WTC11 (cell line): ENCODE measurements around the gene ETS1. TPM values are rescaled to one million over a fixed set of nuclear protein-coding genes. Genes with fewer than 3 reads are reported as not detected.

ENCODE experiments used
- ATAC-seq: fragments of 200-7000 bp; cut with Tn5 transposase; 2 replicates; pipeline ENCODE4 v1.10.0; 2021; ENCODE audit warnings: mild to moderate bottlenecking, moderate library complexity
- CTCF ChIA-PET: fragments of 300-600 bp; sonication (Branson Sonifier 250); formaldehyde crosslinking; loops from one replicate; lab custom pipeline; 2021; ENCODE audit warnings: antibody characterized with exemption; lab: Charles Lee
- POLR2A ChIA-PET: fragments of 350-600 bp; sonication (Branson Sonifier 250); formaldehyde crosslinking; loops from one replicate; lab custom pipeline; 2021; ENCODE audit warnings: antibody characterized with exemption; lab: Charles Lee
- DNase-seq: peaks from one replicate; pipeline ENCODE4 v3.0.0; 2021; ENCODE audit warnings: low spot score
- H3K27ac Mint-ChIP-seq: 2 replicates; pipeline ENCODE4 v1.8.0; 2021; ENCODE audit warnings: mixed read lengths
- H3K27me3 Mint-ChIP-seq: 2 replicates; pipeline ENCODE4 v1.8.0; 2021; ENCODE audit warnings: low read depth, mild to moderate bottlenecking, moderate library complexity, mixed read lengths
- H3K36me3 Mint-ChIP-seq: 2 replicates; pipeline ENCODE4 v1.8.0; 2021; ENCODE audit warnings: mixed read lengths
- H3K4me1 Mint-ChIP-seq: 2 replicates; pipeline ENCODE4 v1.8.0; 2022; ENCODE audit warnings: mixed read lengths
- H3K4me3 Mint-ChIP-seq: 2 replicates; pipeline ENCODE4 v1.8.0; 2021; ENCODE audit warnings: mild to moderate bottlenecking, moderate library complexity, mixed read lengths
- H3K9me3 Mint-ChIP-seq: 2 replicates; pipeline ENCODE4 v1.8.0; 2021; ENCODE audit warnings: mixed read lengths
- CBFB ChIP-seq: sonication (generic); formaldehyde crosslinking; IDR thresholded peaks from 2 replicates; pipeline ENCODE4 v1.8.1; 2022; ENCODE audit warnings: mild to moderate bottlenecking, low read depth, missing genetic modification reagents
- ESRRA ChIP-seq: sonication (generic); formaldehyde crosslinking; IDR thresholded peaks from 2 replicates; pipeline ENCODE4 v1.8.1; 2022; ENCODE audit warnings: mild to moderate bottlenecking, missing genetic modification reagents, borderline replicate concordance
- GRHL2 ChIP-seq: fragments of 250-450 bp; sonication (Bioruptor Pico); IDR thresholded peaks from 2 replicates; pipeline ENCODE4 v1.8.0; 2022; ENCODE audit warnings: mild to moderate bottlenecking, moderate library complexity; ENCODE audit not compliant: insufficient replicate concordance, severe bottlenecking
- MXD4 ChIP-seq: fragments of 250-450 bp; sonication (Bioruptor Pico); IDR thresholded peaks from 2 replicates; pipeline ENCODE4 v1.8.0; 2021; ENCODE audit warnings: mild to moderate bottlenecking, moderate library complexity, borderline replicate concordance
- RELA ChIP-seq: sonication (generic); formaldehyde crosslinking; IDR thresholded peaks from 2 replicates; pipeline ENCODE4 v1.8.1; 2022; ENCODE audit warnings: missing genetic modification reagents, mild to moderate bottlenecking, borderline replicate concordance
- TCF7 ChIP-seq: sonication (generic); formaldehyde crosslinking; IDR thresholded peaks from 2 replicates; pipeline ENCODE4 v1.8.0; 2022; ENCODE audit warnings: mild to moderate bottlenecking, low read depth, missing genetic modification reagents, moderate library complexity
- TEAD1 ChIP-seq: sonication (generic); formaldehyde crosslinking; IDR thresholded peaks from 2 replicates; pipeline ENCODE4 v1.8.0; 2022; ENCODE audit warnings: mild to moderate bottlenecking, missing genetic modification reagents
- ZNF416 ChIP-seq: fragments of 250-450 bp; sonication (Bioruptor Pico); IDR thresholded peaks from 2 replicates; pipeline ENCODE4 v1.9.0; 2021; ENCODE audit warnings: mild to moderate bottlenecking, inconsistent platforms
- total RNA-seq: library from RNA; stranded (reverse); gene quantifications from 3 replicates; pipeline ENCODE4 v1.2.3, GENCODE V29; 2021
- TF ChIP-seq, protein P1 (sequence below): fragments of 250-450 bp; sonication (Bioruptor Pico); IDR thresholded peaks from 2 replicates; pipeline ENCODE4 v2.1.2; 2022; ENCODE audit warnings: mild to moderate bottlenecking, moderate library complexity
- TF ChIP-seq, protein P2 (sequence below): sonication (generic); formaldehyde crosslinking; IDR thresholded peaks from 2 replicates; pipeline ENCODE4 v1.8.0; 2022; ENCODE audit warnings: mild to moderate bottlenecking, missing genetic modification reagents
- TF ChIP-seq, protein P3 (sequence below): sonication (generic); formaldehyde crosslinking; IDR thresholded peaks from 2 replicates; pipeline ENCODE4 v1.8.0; 2022; ENCODE audit warnings: missing genetic modification reagents
- TF ChIP-seq, protein P4 (sequence below): sonication (generic); formaldehyde crosslinking; IDR thresholded peaks from 2 replicates; pipeline ENCODE4 v1.8.1; 2022; ENCODE audit warnings: low read depth, missing genetic modification reagents, borderline replicate concordance
- TF ChIP-seq, protein P5 (sequence below): fragments of 250-450 bp; sonication (Bioruptor Pico); IDR thresholded peaks from 2 replicates; pipeline ENCODE4 v1.9.0; 2021; ENCODE audit warnings: mild to moderate bottlenecking, borderline replicate concordance

The ETS1 gene
- total RNA-seq, 1 experiment from 2014 or later: 33.1 TPM

DNA sequence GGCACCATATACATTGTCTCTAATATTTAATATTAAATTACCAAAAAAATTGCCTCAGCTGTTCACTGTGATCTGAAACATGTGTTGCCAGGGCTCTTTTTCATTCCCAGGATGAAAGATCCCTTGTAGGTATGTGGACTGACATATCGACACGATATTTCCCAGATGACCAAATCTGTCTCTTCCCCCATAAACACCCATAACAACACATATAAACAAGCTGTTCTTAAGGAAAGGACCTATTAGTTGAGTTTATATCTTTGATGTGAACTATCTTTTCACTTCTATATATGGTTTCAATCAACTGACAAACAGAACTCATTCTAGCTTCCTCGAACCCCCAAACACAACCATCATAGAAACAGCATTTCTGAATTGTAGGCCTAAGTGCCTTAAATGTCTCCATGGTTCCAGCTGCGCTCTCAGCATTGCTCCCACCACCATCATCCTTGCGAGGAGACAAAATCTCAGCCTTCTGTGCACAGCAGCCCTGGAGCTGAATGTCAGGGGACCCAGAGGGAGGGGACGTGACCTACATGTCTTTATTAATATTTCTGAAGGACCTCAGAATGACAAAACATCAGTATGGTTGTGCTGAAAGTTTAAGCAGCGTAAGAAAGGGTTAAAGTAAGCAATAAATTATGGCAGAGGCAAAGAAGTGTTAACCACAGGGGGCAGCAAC, 67.0 kb downstream of the ETS1 start (continued):
- no peak for TF ChIP-seq ESRRA (CRISPR knock-in tag)

DNA sequence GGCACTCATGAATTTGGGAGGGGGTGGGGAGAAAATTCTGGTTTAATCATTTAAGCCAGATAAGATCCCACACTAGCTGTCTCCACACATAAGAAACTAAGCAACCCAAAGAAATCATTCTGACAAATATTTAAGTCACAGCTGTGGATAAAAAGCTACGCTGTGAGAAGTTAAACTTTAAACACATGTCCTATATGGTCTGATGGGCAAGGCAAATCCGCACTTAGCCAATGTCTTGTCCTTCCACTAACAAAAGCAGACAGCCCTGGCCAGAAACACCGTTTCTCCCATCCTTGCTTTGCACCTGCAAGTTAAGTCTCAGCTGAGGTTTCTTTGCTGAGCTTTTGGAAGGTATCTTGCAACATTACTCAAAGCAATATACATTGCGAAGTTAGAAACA, 68.0 kb downstream of the ETS1 start:
- no peaks in the 10 kb centered on the region for H3K36me3 Mint-ChIP-seq
- TF ChIP-seq, protein P1, sequence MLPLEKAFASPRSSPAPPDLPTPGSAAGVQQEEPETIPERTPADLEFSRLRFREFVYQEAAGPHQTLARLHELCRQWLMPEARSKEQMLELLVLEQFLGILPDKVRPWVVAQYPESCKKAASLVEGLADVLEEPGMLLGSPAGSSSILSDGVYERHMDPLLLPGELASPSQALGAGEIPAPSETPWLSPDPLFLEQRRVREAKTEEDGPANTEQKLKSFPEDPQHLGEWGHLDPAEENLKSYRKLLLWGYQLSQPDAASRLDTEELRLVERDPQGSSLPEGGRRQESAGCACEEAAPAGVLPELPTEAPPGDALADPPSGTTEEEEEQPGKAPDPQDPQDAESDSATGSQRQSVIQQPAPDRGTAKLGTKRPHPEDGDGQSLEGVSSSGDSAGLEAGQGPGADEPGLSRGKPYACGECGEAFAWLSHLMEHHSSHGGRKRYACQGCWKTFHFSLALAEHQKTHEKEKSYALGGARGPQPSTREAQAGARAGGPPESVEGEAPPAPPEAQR (CRISPR knock-in tag): no peak
- TF ChIP-seq RELA (CRISPR knock-in tag): no peak
- TF ChIP-seq ESRRA (CRISPR knock-in tag): no peak
- TF ChIP-seq TCF7 (CRISPR knock-in tag): no peak
- no peak for TF ChIP-seq CBFB (CRISPR knock-in tag)
- TF ChIP-seq, protein P2, sequence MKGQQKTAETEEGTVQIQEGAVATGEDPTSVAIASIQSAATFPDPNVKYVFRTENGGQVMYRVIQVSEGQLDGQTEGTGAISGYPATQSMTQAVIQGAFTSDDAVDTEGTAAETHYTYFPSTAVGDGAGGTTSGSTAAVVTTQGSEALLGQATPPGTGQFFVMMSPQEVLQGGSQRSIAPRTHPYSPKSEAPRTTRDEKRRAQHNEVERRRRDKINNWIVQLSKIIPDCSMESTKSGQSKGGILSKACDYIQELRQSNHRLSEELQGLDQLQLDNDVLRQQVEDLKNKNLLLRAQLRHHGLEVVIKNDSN (CRISPR knock-in tag): no peak
- TF ChIP-seq, protein P3, sequence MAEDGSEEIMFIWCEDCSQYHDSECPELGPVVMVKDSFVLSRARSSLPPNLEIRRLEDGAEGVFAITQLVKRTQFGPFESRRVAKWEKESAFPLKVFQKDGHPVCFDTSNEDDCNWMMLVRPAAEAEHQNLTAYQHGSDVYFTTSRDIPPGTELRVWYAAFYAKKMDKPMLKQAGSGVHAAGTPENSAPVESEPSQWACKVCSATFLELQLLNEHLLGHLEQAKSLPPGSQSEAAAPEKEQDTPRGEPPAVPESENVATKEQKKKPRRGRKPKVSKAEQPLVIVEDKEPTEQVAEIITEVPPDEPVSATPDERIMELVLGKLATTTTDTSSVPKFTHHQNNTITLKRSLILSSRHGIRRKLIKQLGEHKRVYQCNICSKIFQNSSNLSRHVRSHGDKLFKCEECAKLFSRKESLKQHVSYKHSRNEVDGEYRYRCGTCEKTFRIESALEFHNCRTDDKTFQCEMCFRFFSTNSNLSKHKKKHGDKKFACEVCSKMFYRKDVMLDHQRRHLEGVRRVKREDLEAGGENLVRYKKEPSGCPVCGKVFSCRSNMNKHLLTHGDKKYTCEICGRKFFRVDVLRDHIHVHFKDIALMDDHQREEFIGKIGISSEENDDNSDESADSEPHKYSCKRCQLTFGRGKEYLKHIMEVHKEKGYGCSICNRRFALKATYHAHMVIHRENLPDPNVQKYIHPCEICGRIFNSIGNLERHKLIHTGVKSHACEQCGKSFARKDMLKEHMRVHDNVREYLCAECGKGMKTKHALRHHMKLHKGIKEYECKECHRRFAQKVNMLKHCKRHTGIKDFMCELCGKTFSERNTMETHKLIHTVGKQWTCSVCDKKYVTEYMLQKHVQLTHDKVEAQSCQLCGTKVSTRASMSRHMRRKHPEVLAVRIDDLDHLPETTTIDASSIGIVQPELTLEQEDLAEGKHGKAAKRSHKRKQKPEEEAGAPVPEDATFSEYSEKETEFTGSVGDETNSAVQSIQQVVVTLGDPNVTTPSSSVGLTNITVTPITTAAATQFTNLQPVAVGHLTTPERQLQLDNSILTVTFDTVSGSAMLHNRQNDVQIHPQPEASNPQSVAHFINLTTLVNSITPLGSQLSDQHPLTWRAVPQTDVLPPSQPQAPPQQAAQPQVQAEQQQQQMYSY: no peak
- H3K27me3 Mint-ChIP-seq: peaks cover 32% of the 10 kb centered on the region
- peaks cover 73% of the 10 kb centered on the region for H3K4me1 Mint-ChIP-seq
- no peak overlapping the region for H3K4me3 Mint-ChIP-seq
- H3K9me3 Mint-ChIP-seq: no peaks in the 10 kb centered on the region
- POLR2A ChIA-PET: no interaction called here
- DNase-seq: no peak
- no peak for ATAC-seq
- H3K27ac Mint-ChIP-seq: no peak overlapping the region
- CTCF ChIA-PET: interaction anchor here (2.0 kb wide), 1 partner anchor 113 kb away, joined by 7 read pairs; no protein-coding TSS in a partner anchor

DNA sequence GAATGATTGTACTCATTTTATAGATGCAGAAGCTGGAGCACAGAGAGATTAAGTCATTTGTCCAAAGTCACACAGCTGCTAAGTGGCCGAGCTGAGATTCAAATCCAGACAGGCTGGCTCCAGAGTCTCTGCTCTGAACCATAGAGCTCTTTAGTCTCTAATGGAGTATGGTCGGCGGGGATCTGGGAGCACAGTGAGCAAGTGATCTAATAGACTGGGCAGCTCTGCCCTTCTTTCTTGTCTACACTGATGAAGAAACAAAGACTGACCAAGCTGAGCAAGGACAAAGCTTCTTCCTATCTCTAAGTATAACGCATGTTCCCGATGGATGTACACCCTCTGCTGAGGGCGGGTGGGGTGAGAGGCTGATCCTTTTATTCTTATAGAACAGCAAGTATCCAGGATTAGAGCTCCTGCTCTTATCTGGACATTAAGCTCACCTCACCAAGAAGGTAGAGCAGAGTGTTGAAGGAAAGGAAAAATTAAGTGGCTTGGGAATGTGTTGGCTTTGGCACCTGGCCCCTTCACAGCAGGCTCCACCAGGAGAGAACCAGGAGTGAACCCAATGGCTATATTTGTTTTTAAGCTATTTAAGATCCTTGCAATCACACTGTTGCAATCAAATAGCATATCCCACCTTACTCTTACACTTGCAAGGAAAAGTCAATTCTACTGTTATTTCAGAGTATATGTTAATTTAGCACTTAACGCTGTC, 68.7 kb downstream of the ETS1 start:
- ATAC-seq: no peak
- Mint-ChIP-seq H3K27me3 (peaks cover 27% of the 10 kb centered on the region), H3K27ac (no peak overlapping the region), H3K36me3 (no peaks in the 10 kb centered on the region), H3K9me3 (no peaks in the 10 kb centered on the region), H3K4me1 (peaks cover 70% of the 10 kb centered on the region), H3K4me3 (no peak overlapping the region)
- ChIA-PET POLR2A (no interaction called here), CTCF (interaction anchor here (2.0 kb wide), 1 partner anchor 113 kb away, joined by 7 read pairs; no protein-coding TSS in a partner anchor)
- no peak for DNase-seq
- TF ChIP-seq, protein P4, sequence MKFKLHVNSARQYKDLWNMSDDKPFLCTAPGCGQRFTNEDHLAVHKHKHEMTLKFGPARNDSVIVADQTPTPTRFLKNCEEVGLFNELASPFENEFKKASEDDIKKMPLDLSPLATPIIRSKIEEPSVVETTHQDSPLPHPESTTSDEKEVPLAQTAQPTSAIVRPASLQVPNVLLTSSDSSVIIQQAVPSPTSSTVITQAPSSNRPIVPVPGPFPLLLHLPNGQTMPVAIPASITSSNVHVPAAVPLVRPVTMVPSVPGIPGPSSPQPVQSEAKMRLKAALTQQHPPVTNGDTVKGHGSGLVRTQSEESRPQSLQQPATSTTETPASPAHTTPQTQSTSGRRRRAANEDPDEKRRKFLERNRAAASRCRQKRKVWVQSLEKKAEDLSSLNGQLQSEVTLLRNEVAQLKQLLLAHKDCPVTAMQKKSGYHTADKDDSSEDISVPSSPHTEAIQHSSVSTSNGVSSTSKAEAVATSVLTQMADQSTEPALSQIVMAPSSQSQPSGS: no peak
- TF ChIP-seq MXD4 (CRISPR knock-in tag) (no peak), ZNF416 (CRISPR knock-in tag) (no peak), GRHL2 (CRISPR knock-in tag) (no peak), TEAD1 (no peak)
- TF ChIP-seq, protein P5, sequence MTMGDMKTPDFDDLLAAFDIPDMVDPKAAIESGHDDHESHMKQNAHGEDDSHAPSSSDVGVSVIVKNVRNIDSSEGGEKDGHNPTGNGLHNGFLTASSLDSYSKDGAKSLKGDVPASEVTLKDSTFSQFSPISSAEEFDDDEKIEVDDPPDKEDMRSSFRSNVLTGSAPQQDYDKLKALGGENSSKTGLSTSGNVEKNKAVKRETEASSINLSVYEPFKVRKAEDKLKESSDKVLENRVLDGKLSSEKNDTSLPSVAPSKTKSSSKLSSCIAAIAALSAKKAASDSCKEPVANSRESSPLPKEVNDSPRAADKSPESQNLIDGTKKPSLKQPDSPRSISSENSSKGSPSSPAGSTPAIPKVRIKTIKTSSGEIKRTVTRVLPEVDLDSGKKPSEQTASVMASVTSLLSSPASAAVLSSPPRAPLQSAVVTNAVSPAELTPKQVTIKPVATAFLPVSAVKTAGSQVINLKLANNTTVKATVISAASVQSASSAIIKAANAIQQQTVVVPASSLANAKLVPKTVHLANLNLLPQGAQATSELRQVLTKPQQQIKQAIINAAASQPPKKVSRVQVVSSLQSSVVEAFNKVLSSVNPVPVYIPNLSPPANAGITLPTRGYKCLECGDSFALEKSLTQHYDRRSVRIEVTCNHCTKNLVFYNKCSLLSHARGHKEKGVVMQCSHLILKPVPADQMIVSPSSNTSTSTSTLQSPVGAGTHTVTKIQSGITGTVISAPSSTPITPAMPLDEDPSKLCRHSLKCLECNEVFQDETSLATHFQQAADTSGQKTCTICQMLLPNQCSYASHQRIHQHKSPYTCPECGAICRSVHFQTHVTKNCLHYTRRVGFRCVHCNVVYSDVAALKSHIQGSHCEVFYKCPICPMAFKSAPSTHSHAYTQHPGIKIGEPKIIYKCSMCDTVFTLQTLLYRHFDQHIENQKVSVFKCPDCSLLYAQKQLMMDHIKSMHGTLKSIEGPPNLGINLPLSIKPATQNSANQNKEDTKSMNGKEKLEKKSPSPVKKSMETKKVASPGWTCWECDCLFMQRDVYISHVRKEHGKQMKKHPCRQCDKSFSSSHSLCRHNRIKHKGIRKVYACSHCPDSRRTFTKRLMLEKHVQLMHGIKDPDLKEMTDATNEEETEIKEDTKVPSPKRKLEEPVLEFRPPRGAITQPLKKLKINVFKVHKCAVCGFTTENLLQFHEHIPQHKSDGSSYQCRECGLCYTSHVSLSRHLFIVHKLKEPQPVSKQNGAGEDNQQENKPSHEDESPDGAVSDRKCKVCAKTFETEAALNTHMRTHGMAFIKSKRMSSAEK (CRISPR knock-in tag): no peak
- TF ChIP-seq, protein P3: no peak
